ENCODE results near the gene UBD. TPM values are rescaled to one million over a fixed set of nuclear protein-coding genes. Genes with fewer than 3 reads are reported as not detected.

UBD gene
- total RNA-seq, 2 donors from 2014 or later: not detected

- DNase-seq (ENCODE audit: low spot score) (no peak), ATAC-seq (ENCODE audit: insufficient number of reproducible peaks, low FRiP score, low read depth) (no peak)
- no peak overlapping the region for H3K27ac ChIP-seq
- no peak for TF ChIP-seq CTCF (IDR thresholded peaks at IDR 0.05)
- no peaks in the 10 kb centered on the region for H3K4me1 ChIP-seq (ENCODE audit: control insufficient read depth in 1 of 2, low read depth in 2 of 2)
- no peaks in the 10 kb centered on the region for H3K27me3 ChIP-seq (replicated peaks; ENCODE audit: insufficient read depth)
- no peaks in the 10 kb centered on the region for H3K9me3 ChIP-seq
- H3K36me3 ChIP-seq: no peaks in the 10 kb centered on the region
- no peak overlapping the region for H3K4me3 ChIP-seq
Observed at GRCh38 chr6:29531668-29532067, 27.9 kb downstream of the UBD start.

DNA sequence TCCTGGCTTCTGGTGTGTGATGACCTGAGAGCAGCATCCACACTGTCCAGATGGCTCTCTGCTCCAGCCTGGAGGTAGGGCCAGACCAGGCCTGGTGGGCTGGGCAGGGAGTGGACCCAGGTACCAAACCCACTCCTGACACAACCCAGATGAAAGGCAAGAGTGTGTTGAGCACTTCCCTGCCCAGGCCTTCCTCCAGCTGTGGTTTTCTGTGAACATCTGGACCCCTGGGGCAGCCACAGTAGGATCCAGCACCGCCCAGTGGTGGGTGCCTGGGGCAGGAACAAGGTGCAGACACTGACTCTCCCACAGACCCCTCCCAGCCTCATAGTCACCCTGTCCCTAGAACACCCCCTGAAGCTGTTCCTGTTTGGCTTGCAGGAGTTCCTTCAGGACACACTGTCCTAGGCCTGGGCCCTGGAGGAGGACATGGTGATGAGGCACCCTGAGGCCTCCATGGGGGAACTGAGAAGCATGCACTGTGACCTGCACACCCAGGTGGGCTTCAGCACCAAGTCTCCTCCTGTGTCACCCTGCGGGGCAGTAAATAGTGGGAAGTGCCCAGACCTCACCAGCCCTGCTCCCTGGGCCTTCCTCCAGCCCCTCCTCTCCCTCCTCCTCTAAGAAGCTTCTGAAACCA lies 28.7 kb downstream of the UBD start:
- DNase-seq (ENCODE audit: low spot score) (no peak), ATAC-seq (ENCODE audit: insufficient number of reproducible peaks, low FRiP score, low read depth) (no peak)
- H3K36me3 ChIP-seq: no peaks in the 10 kb centered on the region
- no peaks in the 10 kb centered on the region for H3K9me3 ChIP-seq
- H3K4me1 ChIP-seq (ENCODE audit: control insufficient read depth in 1 of 2, low read depth in 2 of 2): no peaks in the 10 kb centered on the region
- no peak overlapping the region for H3K4me3 ChIP-seq
- TF ChIP-seq CTCF (IDR thresholded peaks at IDR 0.05): no peak
- H3K27ac ChIP-seq: no peak overlapping the region
- no peaks in the 10 kb centered on the region for H3K27me3 ChIP-seq (replicated peaks; ENCODE audit: insufficient read depth)

DNA sequence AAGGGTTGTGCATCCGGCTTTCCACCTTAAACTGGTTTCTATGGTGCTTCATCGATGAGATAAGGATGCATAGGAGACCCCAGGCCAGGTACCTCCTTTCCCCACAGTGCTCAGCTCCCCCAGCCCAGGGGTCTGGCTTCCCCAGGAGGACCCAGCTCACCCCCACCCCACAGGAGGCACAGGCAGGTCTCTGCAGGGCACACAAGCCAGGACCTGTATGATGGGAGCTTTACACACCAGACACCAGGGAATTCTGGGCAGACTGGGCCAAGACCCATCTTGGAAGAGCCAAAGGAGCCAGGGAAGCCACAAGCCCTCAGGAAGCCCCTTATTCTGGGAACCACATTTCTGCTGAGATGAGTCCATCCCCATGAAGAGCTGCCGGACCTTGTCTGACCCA lies 29.6 kb downstream of the UBD start:
- Histone ChIP-seq H3K27me3 (replicated peaks; ENCODE audit: insufficient read depth) (no peaks in the 10 kb centered on the region), H3K27ac (no peak overlapping the region), H3K4me1 (ENCODE audit: control insufficient read depth in 1 of 2, low read depth in 2 of 2) (no peaks in the 10 kb centered on the region), H3K36me3 (no peaks in the 10 kb centered on the region), H3K4me3 (no peak overlapping the region), H3K9me3 (no peaks in the 10 kb centered on the region)
- ATAC-seq (ENCODE audit: insufficient number of reproducible peaks, low FRiP score, low read depth) (no peak), DNase-seq (ENCODE audit: low spot score) (no peak)
- no peak for TF ChIP-seq CTCF (IDR thresholded peaks at IDR 0.05)

DNA sequence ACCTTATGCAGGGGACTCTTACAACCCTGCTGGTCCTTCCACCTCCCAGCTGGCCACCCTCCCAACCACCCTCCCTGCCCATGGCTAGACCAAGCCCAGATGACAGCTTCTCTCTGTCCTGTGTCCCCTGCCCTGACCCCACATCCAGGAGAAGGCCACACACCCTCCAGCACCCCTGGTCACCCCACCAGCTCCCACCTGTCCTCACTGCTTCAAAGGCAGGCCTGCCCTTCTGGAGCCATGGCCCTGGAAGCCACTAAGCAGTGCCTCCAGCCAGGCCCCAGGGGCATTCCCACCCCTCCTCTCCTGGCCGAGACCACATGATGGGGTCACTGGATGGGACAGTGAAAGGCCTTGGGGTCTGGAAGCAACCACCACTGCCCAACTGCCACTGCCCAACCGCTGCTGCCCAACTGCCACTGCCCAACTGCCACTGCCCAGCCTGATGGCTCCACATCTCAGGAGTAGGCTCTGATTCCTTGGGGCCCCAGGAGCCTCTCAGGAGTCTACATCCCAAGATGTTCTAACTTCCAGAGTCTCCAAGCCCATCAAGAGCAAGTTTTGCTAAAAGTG lies 30.5 kb downstream of the UBD start:
- ATAC-seq (ENCODE audit: insufficient number of reproducible peaks, low FRiP score, low read depth) (no peak), DNase-seq (ENCODE audit: low spot score) (no peak)
- Histone ChIP-seq H3K4me1 (ENCODE audit: control insufficient read depth in 1 of 2, low read depth in 2 of 2) (no peaks in the 10 kb centered on the region), H3K27ac (no peak overlapping the region), H3K4me3 (no peak overlapping the region), H3K27me3 (replicated peaks; ENCODE audit: insufficient read depth) (no peaks in the 10 kb centered on the region), H3K36me3 (no peaks in the 10 kb centered on the region), H3K9me3 (no peaks in the 10 kb centered on the region)
- no peak for TF ChIP-seq CTCF (IDR thresholded peaks at IDR 0.05)

GRCh38 chr6:29528300-29528931 lies 31.1 kb downstream of the UBD start:
- DNase-seq (ENCODE audit: low spot score) (no peak), ATAC-seq (ENCODE audit: insufficient number of reproducible peaks, low FRiP score, low read depth) (no peak)
- Histone ChIP-seq H3K27ac (no peak overlapping the region), H3K9me3 (no peaks in the 10 kb centered on the region), H3K36me3 (no peaks in the 10 kb centered on the region), H3K27me3 (replicated peaks; ENCODE audit: insufficient read depth) (no peaks in the 10 kb centered on the region), H3K4me1 (ENCODE audit: control insufficient read depth in 1 of 2, low read depth in 2 of 2) (no peaks in the 10 kb centered on the region), H3K4me3 (no peak overlapping the region)
- no peak for TF ChIP-seq CTCF (IDR thresholded peaks at IDR 0.05)
